ENCODE results near the gene C1orf21.

C1orf21 gene

DNA sequence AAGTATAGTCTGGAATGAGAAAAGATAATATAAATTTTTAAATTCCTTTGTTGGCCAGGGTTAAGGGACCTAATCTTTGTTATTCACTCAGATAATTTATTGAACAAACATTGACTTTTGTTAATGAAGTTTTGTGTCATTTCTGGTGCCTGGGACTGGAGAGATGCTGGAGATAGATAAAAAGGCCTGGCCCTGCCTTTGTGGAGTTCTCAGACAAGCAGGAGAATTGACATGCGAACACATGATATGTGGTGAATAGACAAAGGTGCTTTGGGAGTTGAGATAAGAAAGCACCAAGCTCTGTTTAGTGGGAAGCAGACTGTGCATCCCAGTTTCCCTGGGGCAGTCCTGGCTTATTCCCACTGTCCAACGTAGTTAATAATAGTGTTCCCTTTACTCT lies 8.5 kb downstream of the C1orf21 start:
- no peak for DNase-seq (ENCODE audit: low read depth, low spot score)
- in situ Hi-C loops (cut with HindIII; ENCODE audit: low sequenced_read_pairs), result no loop called here
- TF ChIP-seq CTCF (IDR thresholded peaks at IDR 0.05; ENCODE audit: low read depth, low read length), result no peak
- no peak overlapping the region for H3K4me3 ChIP-seq (ENCODE audit: low read depth, low read length)

GRCh38 chr1:184395937-184396480 lies 9.2 kb downstream of the C1orf21 start:
- DNase-seq (ENCODE audit: low read depth, low spot score), result no peak
- in situ Hi-C loops (cut with HindIII; ENCODE audit: low sequenced_read_pairs), result no loop called here
- H3K4me3 ChIP-seq (ENCODE audit: low read depth, low read length), result no peak overlapping the region
- no peak for TF ChIP-seq CTCF (IDR thresholded peaks at IDR 0.05; ENCODE audit: low read depth, low read length)

GRCh38 chr1:184399192-184399847 lies 12.5 kb downstream of the C1orf21 start:
- TF ChIP-seq CTCF (IDR thresholded peaks at IDR 0.05; ENCODE audit: low read depth, low read length), result no peak
- in situ Hi-C loops (cut with HindIII; ENCODE audit: low sequenced_read_pairs), result no loop called here
- no peak for DNase-seq (ENCODE audit: low read depth, low spot score)
- no peak overlapping the region for H3K4me3 ChIP-seq (ENCODE audit: low read depth, low read length)

DNA sequence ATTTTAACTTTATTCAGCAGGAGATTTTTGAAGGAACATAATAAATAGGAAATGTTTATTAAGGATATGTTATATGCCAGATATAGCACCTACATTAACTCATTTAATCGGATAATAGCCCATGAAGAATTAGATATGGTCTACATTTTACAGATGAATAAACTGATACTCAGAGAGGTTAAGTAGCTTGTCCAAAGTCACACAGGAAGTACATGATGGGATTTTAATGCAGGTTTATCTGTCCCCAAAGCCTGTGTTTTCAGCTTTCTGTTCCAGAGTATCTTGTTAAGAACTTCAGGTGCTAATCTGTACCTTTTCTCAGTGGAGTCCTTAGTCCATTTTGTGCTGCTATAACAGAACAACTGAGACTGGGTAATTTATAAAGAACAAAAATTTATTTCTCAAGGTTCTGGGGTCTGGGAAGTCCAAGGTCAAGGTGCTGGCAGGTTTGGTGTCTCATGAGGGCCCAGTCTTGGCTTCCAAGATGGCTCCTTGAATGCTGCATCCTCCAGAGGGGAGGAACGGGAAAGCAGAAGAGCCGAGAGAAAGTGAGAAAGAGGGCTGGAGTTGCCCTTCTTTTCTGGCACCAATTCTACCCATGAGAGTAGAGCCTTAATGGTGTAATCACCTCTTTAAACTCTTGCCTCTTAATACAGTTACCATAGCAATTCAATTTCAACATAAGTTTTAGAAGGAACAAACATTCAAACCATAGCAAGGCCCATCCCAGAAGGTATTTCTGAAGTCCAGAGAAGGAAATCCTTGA lies 17.3 kb downstream of the C1orf21 start:
- in situ Hi-C loops (cut with HindIII; ENCODE audit: low sequenced_read_pairs), result no loop called here
- DNase-seq (ENCODE audit: low read depth, low spot score), result no peak
- TF ChIP-seq CTCF (IDR thresholded peaks at IDR 0.05; ENCODE audit: low read depth, low read length), result no peak
- no peak overlapping the region for H3K4me3 ChIP-seq (ENCODE audit: low read depth, low read length)

DNA sequence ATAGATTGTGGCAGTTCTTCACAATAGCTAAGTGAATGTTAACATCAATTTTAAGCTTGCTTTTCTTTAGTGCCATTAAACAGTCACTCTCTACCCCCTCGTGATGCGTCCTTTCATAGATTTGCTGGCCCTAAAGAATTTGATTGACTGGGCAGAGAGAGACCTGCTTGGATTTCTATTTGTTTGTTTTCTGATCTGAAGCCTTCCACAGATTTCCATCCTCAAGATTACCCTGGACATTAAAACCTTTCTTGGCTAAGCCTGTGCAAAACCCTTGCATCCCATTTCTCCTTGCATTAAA lies 17.8 kb downstream of the C1orf21 start:
- no peak overlapping the region for H3K4me3 ChIP-seq (ENCODE audit: low read depth, low read length)
- DNase-seq (ENCODE audit: low read depth, low spot score), result no peak
- no peak for TF ChIP-seq CTCF (IDR thresholded peaks at IDR 0.05; ENCODE audit: low read depth, low read length)
- in situ Hi-C loops (cut with HindIII; ENCODE audit: low sequenced_read_pairs), result no loop called here

DNA sequence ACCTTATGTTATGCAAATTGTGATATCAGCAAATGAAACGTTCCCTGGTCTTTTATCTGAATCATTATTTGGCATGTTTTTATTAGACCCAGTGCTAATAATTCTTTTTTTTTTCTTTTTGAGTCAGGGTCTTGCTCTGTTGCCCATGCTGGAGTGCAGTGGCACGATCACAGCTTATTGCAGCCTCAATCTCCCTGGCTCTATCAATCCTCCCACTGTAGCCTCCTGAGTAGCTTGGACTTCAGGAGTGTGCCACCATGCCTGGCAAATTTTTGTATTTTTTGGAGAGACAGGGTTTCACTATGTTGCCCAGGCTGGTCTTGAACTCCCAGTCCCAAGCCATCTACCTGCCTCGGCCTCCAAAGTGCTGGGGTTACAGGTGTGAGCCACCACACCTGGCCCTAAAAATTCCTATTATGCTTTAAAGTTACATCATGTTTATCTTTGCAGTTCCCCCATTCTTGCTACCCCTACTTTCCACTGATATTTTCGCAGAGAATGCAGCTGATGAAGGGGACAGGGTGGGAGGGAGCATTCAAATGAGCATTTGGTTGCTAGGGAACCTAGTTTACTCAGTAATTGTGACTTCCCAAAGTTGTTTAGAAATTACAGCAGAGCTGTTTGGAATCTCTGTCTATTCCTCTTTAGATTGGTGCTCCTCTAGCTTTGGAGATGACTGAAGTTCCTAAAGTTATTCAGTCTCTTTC lies 18.4 kb downstream of the C1orf21 start:
- TF ChIP-seq CTCF (IDR thresholded peaks at IDR 0.05; ENCODE audit: low read depth, low read length), result no peak
- no peak overlapping the region for H3K4me3 ChIP-seq (ENCODE audit: low read depth, low read length)
- in situ Hi-C loops (cut with HindIII; ENCODE audit: low sequenced_read_pairs), result no loop called here
- no peak for DNase-seq (ENCODE audit: low read depth, low spot score)

Data from astrocyte of the spinal cord (primary cell).